Stimulated activated CD4-positive, alpha-beta T cell treated with anti-CD3 and anti-CD28 coated beads, TNF-alpha, amount 100 ng/mL, for 1 hour (primary cell): ENCODE data around the gene HARS1.
A peak's percentile ranks its signal among the peaks of the same experiment; 100 is the strongest.
"Not testable (repeated sequence)": the region's sequence is repeated elsewhere in the genome, so short reads cannot be mapped to it uniquely, and the experiment has no call there.

ENCODE experiments used
- DNase-seq, 3 donors: peaks; one replicate each; pipeline ENCODE4 v3.0.0-alpha.2; 2020; ENCODE audit warnings: low read depth in 3 of 3, low spot score in 1 of 3

Gene HARS1

GRCh38 chr5:140690941-140691924 is at the start of gene HARS1, which contains the start of gene HARS2:
TSS of gene HARS1 (minus strand) at chr5:140691370. CDS start at chr5:140691304, 66 bp downstream.
TSS of gene HARS2 (plus strand) at chr5:140691455. CDS start at chr5:140691649, 194 bp downstream.
- peak; percentile 48 to 62 (median 52) for DNase-seq

- no peak for DNase-seq
Measured at GRCh38 chr5:140737486-140737885, 46.3 kb upstream of the HARS1 start.

GRCh38 chr5:140734354-140734753 is 43.2 kb upstream of the HARS1 start:
- DNase-seq: no peak

GRCh38 chr5:140733098-140733497 is 41.9 kb upstream of the HARS1 start:
- no peak for DNase-seq

GRCh38 chr5:140725799-140726471 is 34.8 kb upstream of the HARS1 start:
- DNase-seq: peak; percentile 29 to 52 (median 32)

- DNase-seq: not testable (repeated sequence)
Measured at GRCh38 chr5:140721395-140721794, 30.2 kb upstream of the HARS1 start.

GRCh38 chr5:140720738-140721137 is 29.6 kb upstream of the HARS1 start:
- DNase-seq: not testable (repeated sequence)

- no peak for DNase-seq
Measured at GRCh38 chr5:140718266-140718592, 27.1 kb upstream of the HARS1 start.

- DNase-seq: not testable (repeated sequence)
Measured at GRCh38 chr5:140716238-140716637, 25.1 kb upstream of the HARS1 start.

GRCh38 chr5:140713562-140714094 is 22.5 kb upstream of the HARS1 start:
- DNase-seq: no peak

GRCh38 chr5:140711794-140712193 is 20.6 kb upstream of the HARS1 start:
- DNase-seq: no peak

GRCh38 chr5:140710899-140711552 is 19.9 kb upstream of the HARS1 start:
- peak; percentile 69 to 89 (median 70) for DNase-seq

- DNase-seq: not testable (repeated sequence)
Measured at GRCh38 chr5:140708787-140709186, 17.6 kb upstream of the HARS1 start.

- DNase-seq: no peak
Measured at GRCh38 chr5:140707812-140708211, 16.6 kb upstream of the HARS1 start.

- peak; percentile 75 to 81 (median 78) for DNase-seq
Measured at GRCh38 chr5:140700177-140701144, 9.3 kb upstream of the HARS1 start, which contains the start of gene ZMAT2. TSS of gene ZMAT2 (plus strand) at chr5:140700447. CDS start at chr5:140700461, 14 bp downstream.

- no peak for DNase-seq
Measured at GRCh38 chr5:140696891-140697492, 5.8 kb upstream of the HARS1 start.

GRCh38 chr5:140694276-140694675 is 3.1 kb upstream of the HARS1 start:
- no peak for DNase-seq

GRCh38 chr5:140690376-140690932 is 716 bp downstream of the HARS1 start:
- DNase-seq: no peak

- DNase-seq: no peak
Measured at GRCh38 chr5:140678993-140679392, 12.2 kb downstream of the HARS1 start.
